ENCODE results near the gene POU2AF3. TPM values are rescaled to one million over a fixed set of nuclear protein-coding genes. Genes with fewer than 3 reads are reported as not detected.

Gene POU2AF3
- total RNA-seq, 3 donors from 2014 or later (not counting 1 experiment from before 2014, with no cell fraction given) = not detected

GRCh38 chr11:111357150-111358037, 59.0 kb downstream of the POU2AF3 start:
- DNase-seq (no peak), ATAC-seq (no peak)
- peaks cover 2% of the 10 kb centered on the region for H3K4me1 ChIP-seq (ENCODE audit: control insufficient read depth, insufficient read depth, low read length)
- no peaks in the 10 kb centered on the region for H3K27me3 ChIP-seq (ENCODE audit: control insufficient read depth, insufficient read depth, low read length)
- no peak overlapping the region for H3K4me3 ChIP-seq (ENCODE audit: low read length)
- no peak overlapping the region for H3K27ac ChIP-seq (ENCODE audit: low read length)
- Mint-ChIP-seq H3K27me3 (ENCODE audit: low read depth in 2 of 2) (no peaks in the 10 kb centered on the region), H3K36me3 (no peaks in the 10 kb centered on the region), H3K4me1 (no peaks in the 10 kb centered on the region), H3K9me3 (no peaks in the 10 kb centered on the region), H3K27ac (no peak overlapping the region), H3K4me3 (no peak overlapping the region)
- intact Hi-C loops (cut with micrococcal nuclease) = no loop called here
- no peaks in the 10 kb centered on the region for H3K36me3 ChIP-seq (ENCODE audit: control insufficient read depth, insufficient read depth, low read length)
- TF ChIP-seq, protein P1, sequence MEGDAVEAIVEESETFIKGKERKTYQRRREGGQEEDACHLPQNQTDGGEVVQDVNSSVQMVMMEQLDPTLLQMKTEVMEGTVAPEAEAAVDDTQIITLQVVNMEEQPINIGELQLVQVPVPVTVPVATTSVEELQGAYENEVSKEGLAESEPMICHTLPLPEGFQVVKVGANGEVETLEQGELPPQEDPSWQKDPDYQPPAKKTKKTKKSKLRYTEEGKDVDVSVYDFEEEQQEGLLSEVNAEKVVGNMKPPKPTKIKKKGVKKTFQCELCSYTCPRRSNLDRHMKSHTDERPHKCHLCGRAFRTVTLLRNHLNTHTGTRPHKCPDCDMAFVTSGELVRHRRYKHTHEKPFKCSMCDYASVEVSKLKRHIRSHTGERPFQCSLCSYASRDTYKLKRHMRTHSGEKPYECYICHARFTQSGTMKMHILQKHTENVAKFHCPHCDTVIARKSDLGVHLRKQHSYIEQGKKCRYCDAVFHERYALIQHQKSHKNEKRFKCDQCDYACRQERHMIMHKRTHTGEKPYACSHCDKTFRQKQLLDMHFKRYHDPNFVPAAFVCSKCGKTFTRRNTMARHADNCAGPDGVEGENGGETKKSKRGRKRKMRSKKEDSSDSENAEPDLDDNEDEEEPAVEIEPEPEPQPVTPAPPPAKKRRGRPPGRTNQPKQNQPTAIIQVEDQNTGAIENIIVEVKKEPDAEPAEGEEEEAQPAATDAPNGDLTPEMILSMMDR (IDR thresholded peaks at IDR 0.05) = no peak
- H3K9me3 ChIP-seq (ENCODE audit: control insufficient read depth, insufficient read depth, low read length) = no peaks in the 10 kb centered on the region
- WGBS (ENCODE audit: insufficient coverage) = 94% methylated on average over 18 of the region's 18 CpGs

Other genes starting within 250 kb of the POU2AF3 start
- gene POU2AF2, start 52.8 kb upstream of the POU2AF3 start, total RNA-seq = not detected
- 10 to 100 TPM in 1 of 3 donors, 1 to 10 TPM in 1, under 1 TPM in 1; 0.82 to 16.8 (median 1.1) TPM for gene POU2AF1, start 80.7 kb downstream of the POU2AF3 start, total RNA-seq
- gene BTG4, start 213.8 kb downstream of the POU2AF3 start, total RNA-seq = not detected
- not detected for gene HOATZ, start 216.2 kb downstream of the POU2AF3 start, total RNA-seq
- 1 to 10 TPM in 1 of 3 donors, under 1 TPM in 1, not detected in 1; 0.94 to 1.8 TPM for gene LAYN, start 242.2 kb downstream of the POU2AF3 start, total RNA-seq

Data from natural killer cell (primary cell).